Endothelial cell (in vitro differentiated cells): ENCODE results near the gene KAZN. TPM values are rescaled to one million over a fixed set of nuclear protein-coding genes. Genes with fewer than 3 reads are reported as not detected.

ENCODE experiments used
- DNase-seq: peaks from one replicate; pipeline ENCODE4 v3.0.0; 2021; ENCODE audit warnings: low spot score
- H3K27ac Mint-ChIP-seq: one replicate; pipeline ENCODE4 v1.8.0; 2021; ENCODE audit warnings: mixed read lengths, inconsistent platforms; ENCODE audit not compliant: unreplicated experiment
- H3K27me3 Mint-ChIP-seq: one replicate; pipeline ENCODE4 v1.8.0; 2021; ENCODE audit warnings: mild to moderate bottlenecking, moderate library complexity, mixed read lengths, inconsistent platforms; ENCODE audit not compliant: unreplicated experiment
- H3K36me3 Mint-ChIP-seq: one replicate; pipeline ENCODE4 v1.8.0; 2021; ENCODE audit warnings: mild to moderate bottlenecking, low read depth, mixed read lengths, inconsistent platforms; ENCODE audit not compliant: unreplicated experiment
- H3K4me1 Mint-ChIP-seq: one replicate; pipeline ENCODE4 v1.8.0; 2021; ENCODE audit warnings: mild to moderate bottlenecking, mixed read lengths, inconsistent platforms; ENCODE audit not compliant: unreplicated experiment
- H3K4me3 Mint-ChIP-seq: one replicate; pipeline ENCODE4 v1.8.0; 2021; ENCODE audit warnings: mild to moderate bottlenecking, mixed read lengths, inconsistent platforms; ENCODE audit not compliant: unreplicated experiment
- H3K9me3 Mint-ChIP-seq: one replicate; pipeline ENCODE4 v1.8.0; 2021; ENCODE audit warnings: mixed read lengths, inconsistent platforms; ENCODE audit not compliant: unreplicated experiment
- CTCF ChIP-seq: fragments of 200-600 bp; sonication (generic); IDR thresholded peaks from one replicate; pipeline ENCODE4 v1.5.0; 2021; ENCODE audit warnings: antibody characterized with exemption; ENCODE audit not compliant: unreplicated experiment
- total RNA-seq: library from RNA; stranded (reverse); fragmentation: NEBNext Ultra II Directional; extraction: Animal tissue kit (Norgen Biotek cat#: 25700); gene quantifications from one replicate; pipeline ENCODE4 v1.2.1, GENCODE V29; 2021; ENCODE audit not compliant: unreplicated experiment

Gene KAZN
- total RNA-seq, 1 donor from 2014 or later = 10.1 TPM

GRCh38 chr1:14741532-14741931 is 143.0 kb downstream of the KAZN start:
- no peak overlapping the region for H3K27ac Mint-ChIP-seq
- no peak for TF ChIP-seq CTCF
- no peaks in the 10 kb centered on the region for H3K9me3 Mint-ChIP-seq
- peaks cover 2% of the 10 kb centered on the region for H3K4me1 Mint-ChIP-seq
- H3K27me3 Mint-ChIP-seq = peaks cover 2% of the 10 kb centered on the region
- H3K4me3 Mint-ChIP-seq = no peak overlapping the region
- no peak for DNase-seq
- H3K36me3 Mint-ChIP-seq = no peaks in the 10 kb centered on the region

GRCh38 chr1:14742181-14742980 is 143.9 kb downstream of the KAZN start:
- no peak for DNase-seq
- Mint-ChIP-seq H3K4me1 (peaks cover 2% of the 10 kb centered on the region), H3K27me3 (peaks cover 2% of the 10 kb centered on the region), H3K4me3 (no peak overlapping the region), H3K9me3 (no peaks in the 10 kb centered on the region), H3K36me3 (no peaks in the 10 kb centered on the region), H3K27ac (no peak overlapping the region)
- no peak for TF ChIP-seq CTCF

GRCh38 chr1:14743368-14743767 is 144.9 kb downstream of the KAZN start:
- Mint-ChIP-seq H3K9me3 (no peaks in the 10 kb centered on the region), H3K4me1 (peaks cover 2% of the 10 kb centered on the region), H3K4me3 (no peak overlapping the region), H3K36me3 (no peaks in the 10 kb centered on the region), H3K27ac (no peak overlapping the region), H3K27me3 (peaks cover 2% of the 10 kb centered on the region)
- TF ChIP-seq CTCF = no peak
- no peak for DNase-seq

- H3K4me1 Mint-ChIP-seq = peaks cover 2% of the 10 kb centered on the region
- H3K27me3 Mint-ChIP-seq = peaks cover 2% of the 10 kb centered on the region
- DNase-seq = no peak
- H3K9me3 Mint-ChIP-seq = no peaks in the 10 kb centered on the region
- no peak for TF ChIP-seq CTCF
- H3K36me3 Mint-ChIP-seq = no peaks in the 10 kb centered on the region
- no peak overlapping the region for H3K27ac Mint-ChIP-seq
- no peak overlapping the region for H3K4me3 Mint-ChIP-seq
Measured at GRCh38 chr1:14745001-14745720, 146.7 kb downstream of the KAZN start.

- no peak for TF ChIP-seq CTCF
- Mint-ChIP-seq H3K9me3 (no peaks in the 10 kb centered on the region), H3K36me3 (no peaks in the 10 kb centered on the region), H3K27ac (no peak overlapping the region), H3K27me3 (peaks cover 2% of the 10 kb centered on the region), H3K4me1 (peaks cover 2% of the 10 kb centered on the region), H3K4me3 (no peak overlapping the region)
- DNase-seq = no peak
Measured at GRCh38 chr1:14745789-14746188, 147.3 kb downstream of the KAZN start.
